Endothelial cell of umbilical vein (primary cell): Measurements from ENCODE around the gene OXER1. TPM values are rescaled to one million over a fixed set of nuclear protein-coding genes. Genes with fewer than 3 reads are reported as not detected.

Source experiments
- BruUV-seq: library from RNA; stranded (reverse); fragments of 400-500 nt; replicated peaks from 2 replicates; lab custom pipeline; 2021; lab: Mats Ljungman, UMichigan
- CTCF ChIA-PET: fragments of 300-600, 350-600 bp; sonication (Branson Sonifier 250); formaldehyde crosslinking; loops from one replicate; lab custom pipeline; 2021; ENCODE audit warnings: antibody characterized with exemption, inconsistent platforms; lab: Charles Lee
- POLR2A ChIA-PET: fragments of 300-600, 350-600 bp; sonication (Branson Sonifier 250); formaldehyde crosslinking; loops from one replicate; lab custom pipeline; 2021; ENCODE audit warnings: antibody characterized with exemption, inconsistent platforms; lab: Charles Lee
- DNase-seq: peaks from one replicate; pipeline ENCODE4 v3.0.0-alpha.2; 2011; ENCODE audit warnings: low read depth, low spot score
- FAIRE-seq: peaks from 2 replicates; lab custom pipeline; 2011; peaks lifted over from hg19 to GRCh38; lab: Jason Lieb, UNC
- H2AFZ ChIP-seq: 2 replicates; pipeline ENCODE4 v1.6.0; 2012; ENCODE audit warnings: low read depth, low read length, control low read depth, inconsistent platforms
- H3K27ac ChIP-seq: 2 replicates; pipeline ENCODE4 v1.5.1; 2011; ENCODE audit warnings: low read depth, mild to moderate bottlenecking, control low read depth, low read length, moderate library complexity; ENCODE audit not compliant: insufficient read depth
- H3K27me3 ChIP-seq, 2 experiments: 2 replicates each; pipeline versions ENCODE4 v1.6.0 to v1.6.1; 2011; ENCODE audit warnings: low read length in 2 of 2, mixed read lengths in 1 of 2; ENCODE audit not compliant: control insufficient read depth in 2 of 2, insufficient read depth in 2 of 2
- H3K36me3 ChIP-seq, 2 experiments: 2 replicates in 1 of 2; 3 replicates in 1 of 2; pipeline ENCODE4 v1.5.1; 2011; ENCODE audit warnings: low read length in 2 of 2, mild to moderate bottlenecking in 1 of 2, moderate library complexity in 1 of 2; ENCODE audit not compliant: control insufficient read depth in 2 of 2, insufficient read depth in 2 of 2; ENCODE audit errors: extremely low read depth in 1 of 2
- H3K4me1 ChIP-seq: 3 replicates; pipeline ENCODE4 v1.5.1; 2011; ENCODE audit warnings: mild to moderate bottlenecking, low read length; ENCODE audit not compliant: control insufficient read depth, insufficient read depth; ENCODE audit errors: extremely low read depth
- H3K4me2 ChIP-seq: 2 replicates; pipeline ENCODE4 v1.6.1; 2011; ENCODE audit warnings: low read length, control low read depth, mixed read lengths; ENCODE audit not compliant: insufficient read depth
- H3K4me3 ChIP-seq, 3 experiments: fragments of 200-600 bp in 1 of 3; sonication (generic), shearing (Covaris generic) in 1 of 3; replicated peaks in 1 of 3; 2 replicates each; pipeline ENCODE4 v1.5.1; 2011 to 2016; ENCODE audit warnings: control low read depth in 3 of 3, low read length in 3 of 3, mild to moderate bottlenecking in 2 of 3, inconsistent platforms in 1 of 3, low read depth in 1 of 3, moderate library complexity in 1 of 3; ENCODE audit not compliant: insufficient read depth in 1 of 3
- H3K79me2 ChIP-seq: 2 replicates; pipeline ENCODE4 v1.6.0; 2012; ENCODE audit warnings: low read length, inconsistent platforms; ENCODE audit not compliant: control insufficient read depth, insufficient read depth
- H3K9ac ChIP-seq: replicated peaks from 2 replicates; pipeline ENCODE3; 2011; ENCODE audit warnings: low read length, control low read depth; ENCODE audit not compliant: insufficient read depth; ENCODE audit errors: extremely low read depth
- H3K9me1 ChIP-seq: replicated peaks from 3 replicates; pipeline ENCODE4 v1.6.0; 2011; ENCODE audit warnings: mild to moderate bottlenecking, low read length; ENCODE audit not compliant: control insufficient read depth, insufficient read depth; ENCODE audit errors: extremely low read depth
- H3K9me3 ChIP-seq: replicated peaks from 2 replicates; pipeline ENCODE4 v1.5.1; 2012; ENCODE audit warnings: low read length, inconsistent platforms; ENCODE audit not compliant: control insufficient read depth, insufficient read depth
- H4K20me1 ChIP-seq: replicated peaks from 2 replicates; pipeline ENCODE3; 2011; ENCODE audit warnings: mild to moderate bottlenecking, low read length; ENCODE audit not compliant: control insufficient read depth, insufficient read depth; ENCODE audit errors: extremely low read depth
- CTCF ChIP-seq, 2 donors: IDR thresholded peaks; 1 replicate in 1 of 2; 2 replicates in 1 of 2; pipeline ENCODE4 v1.5.1; 2011; ENCODE audit warnings: low read length in 2 of 2, mild to moderate bottlenecking in 2 of 2, moderate library complexity in 2 of 2, control low read depth in 1 of 2, inconsistent platforms in 1 of 2, low read depth in 1 of 2; ENCODE audit not compliant: insufficient read depth in 1 of 2; ENCODE audit errors: extremely low read depth in 1 of 2
- EZH2 ChIP-seq: IDR thresholded peaks from 2 replicates; pipeline ENCODE4 v1.6.1; 2012; ENCODE audit warnings: borderline replicate concordance, low read depth, mild to moderate bottlenecking, moderate library complexity, low read length, inconsistent platforms; ENCODE audit not compliant: severe bottlenecking
- FOS ChIP-seq: IDR thresholded peaks from 2 replicates; pipeline ENCODE4 v1.6.1; 2011; ENCODE audit warnings: mild to moderate bottlenecking, low read length, moderate library complexity, borderline replicate concordance; ENCODE audit not compliant: insufficient read depth
- GATA2 ChIP-seq: IDR thresholded peaks from 2 replicates; pipeline ENCODE4 v1.7.0; 2011; ENCODE audit warnings: low read depth, mild to moderate bottlenecking, moderate library complexity, mixed read lengths, low read length; ENCODE audit not compliant: insufficient read length, insufficient read depth
- JUN ChIP-seq: IDR thresholded peaks from 2 replicates; pipeline ENCODE4 v1.6.1; 2011; ENCODE audit warnings: borderline replicate concordance, low read depth; ENCODE audit not compliant: insufficient read length, insufficient read depth
- MYC ChIP-seq: IDR thresholded peaks from one replicate; pipeline ENCODE4 v1.6.1; 2011; ENCODE audit warnings: mild to moderate bottlenecking, low read depth, low read length
- POLR2A ChIP-seq: IDR thresholded peaks from 2 replicates; pipeline ENCODE4 v1.6.1; 2012; ENCODE audit warnings: low read depth, mild to moderate bottlenecking, control low read depth, low read length
- POLR2AphosphoS5 ChIP-seq: IDR thresholded peaks from 2 replicates; pipeline ENCODE4 v1.6.1; 2012; ENCODE audit warnings: low read depth, mild to moderate bottlenecking, control low read depth, low read length, moderate library complexity; ENCODE audit not compliant: insufficient read depth
- dilution Hi-C: fragments of 300-500 bp; cut with MboI; formaldehyde crosslinking; loops from one replicate; pipeline ENCODE4 v1.15.0; 2019; ENCODE audit warnings: low sequenced_read_pairs; ENCODE audit not compliant: extremely low pct_ligation_motif_present
- intact Hi-C: fragments of 100-400 bp; cut with micrococcal nuclease; formaldehyde crosslinking; loops from one replicate; pipeline ENCODE4 v1.10.0; 2022
- polyA plus RNA-seq, 4 experiments: library from polyadenylated mRNA; depleted of rRNA in 3 of 4; stranded (reverse) in 3 of 4; unstranded in 1 of 4; fragments of >200 nt; gene quantifications; 2 replicates each; pipeline versions ENCODE4 v1.2.1 to v1.2.3, GENCODE V29; 2011 to 2012; ENCODE audit warnings: missing spikeins in 1 of 4
- total RNA-seq: library from RNA; stranded (reverse); gene quantifications from 2 replicates; pipeline ENCODE4 v1.2.3, GENCODE V29; 2021
- TF ChIP-seq, protein P1 (sequence below): IDR thresholded peaks from 2 replicates; pipeline ENCODE4 v1.6.1; 2011; ENCODE audit not compliant: insufficient read depth, insufficient read length

Gene OXER1
- total and polyA plus RNA-seq, 2 donors (not counting 3 experiments of a cell fraction or from before 2014, with no cell fraction given) = 0.18 TPM

DNA sequence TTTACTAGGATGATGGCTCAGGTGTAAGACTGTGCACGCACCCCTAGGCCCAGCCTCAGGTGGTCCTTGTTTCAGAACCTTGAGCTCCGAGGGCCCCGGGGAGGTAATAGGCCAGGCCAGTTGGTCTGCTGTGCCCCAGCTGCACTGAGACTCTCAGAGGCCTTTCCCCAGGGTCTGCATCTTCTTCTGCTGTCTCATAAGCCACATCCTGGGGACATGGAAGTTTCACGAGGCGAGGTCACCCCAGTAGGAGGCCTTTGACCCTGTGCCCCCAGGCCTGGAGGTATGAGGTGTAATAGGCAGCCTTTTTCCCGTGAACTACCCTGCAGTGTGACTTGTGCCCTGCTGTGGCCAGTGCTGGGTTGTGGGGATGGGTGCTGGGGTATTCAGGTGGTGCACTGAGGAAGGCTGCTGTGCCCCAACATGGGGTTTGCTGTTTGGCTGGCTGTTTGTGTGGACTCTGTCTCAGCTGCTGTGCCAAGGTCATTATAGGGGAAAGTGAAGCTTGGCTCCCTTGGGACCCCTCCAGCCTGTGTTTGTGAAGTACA, 6.9 kb downstream of the OXER1 start:
- no peak for FAIRE-seq

DNA sequence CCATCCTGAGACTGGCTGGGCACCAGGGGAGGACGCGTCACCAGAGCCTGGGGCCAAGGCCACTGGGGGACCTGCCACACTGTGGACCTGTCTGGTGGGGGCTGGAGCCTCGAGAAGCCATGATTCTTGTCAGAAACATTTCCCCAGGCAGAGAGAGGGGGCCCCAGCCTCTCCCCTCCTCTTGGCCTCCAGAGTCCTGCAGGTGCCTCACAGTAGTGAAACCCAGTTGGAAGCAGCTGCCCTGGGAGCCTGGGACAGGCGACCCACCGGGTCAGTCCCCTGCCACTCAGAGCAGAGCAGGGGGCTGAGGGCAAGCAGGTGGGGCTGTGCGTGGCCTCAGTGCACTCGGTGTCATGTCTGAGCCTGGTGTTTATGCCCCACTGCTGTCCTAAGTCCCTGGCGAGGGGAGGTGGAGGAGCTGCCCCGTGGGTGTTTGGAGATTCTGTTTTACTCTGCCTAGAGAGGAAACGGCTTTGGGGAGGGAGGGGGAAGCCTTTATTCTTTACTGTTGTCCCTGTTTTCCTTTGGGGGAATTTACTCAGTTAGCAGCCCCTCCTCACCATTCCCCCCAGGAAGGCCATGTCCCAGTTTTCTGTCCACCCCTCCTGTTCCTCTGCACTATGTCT, 7.7 kb downstream of the OXER1 start:
- POLR2A ChIA-PET = interaction anchor here (0.6 kb wide), 1 partner anchor 1473 kb away, joined by 5 read pairs; no protein-coding TSS in a partner anchor
- Histone ChIP-seq H3K9me1 (no peaks in the 10 kb centered on the region), H3K4me1 (no peaks in the 10 kb centered on the region), H3K4me3 (no peak overlapping the region), H3K27ac (no peak overlapping the region), H3K27me3 (no peaks in the 10 kb centered on the region), H3K36me3 (peaks cover 0 to 7% of the 10 kb centered on the region in 2 experiments), H3K4me2 (no peak overlapping the region), H3K79me2 (no peaks in the 10 kb centered on the region), H2AFZ (no peak overlapping the region), H3K9ac (no peak overlapping the region), H3K9me3 (no peaks in the 10 kb centered on the region), H4K20me1 (no peaks in the 10 kb centered on the region)
- no TSS peak for BruUV-seq
- CTCF ChIA-PET = no interaction called here
- DNase-seq (no peak), FAIRE-seq (no peak)
- intact Hi-C loops (no loop called here), dilution Hi-C loops (no loop called here)
- no peak for TF ChIP-seq CTCF (IDR thresholded peaks at IDR 0.05; ENCODE audit: extremely low read depth in 1 of 2, insufficient read depth in 1 of 2, low read depth in 1 of 2, low read length in 2 of 2)
- TF ChIP-seq POLR2A = no peak
- TF ChIP-seq GATA2 = no peak
- TF ChIP-seq JUN = no peak
- no peak for TF ChIP-seq MYC
- TF ChIP-seq FOS = no peak
- no peak for TF ChIP-seq EZH2
- TF ChIP-seq, protein P1, sequence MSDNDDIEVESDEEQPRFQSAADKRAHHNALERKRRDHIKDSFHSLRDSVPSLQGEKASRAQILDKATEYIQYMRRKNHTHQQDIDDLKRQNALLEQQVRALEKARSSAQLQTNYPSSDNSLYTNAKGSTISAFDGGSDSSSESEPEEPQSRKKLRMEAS = no peak
- no peak for TF ChIP-seq POLR2AphosphoS5

More for the DNA sequence above, 6.9 kb downstream of the OXER1 start:
- H3K9me1 ChIP-seq = no peaks in the 10 kb centered on the region
- no peak overlapping the region for H3K4me3 ChIP-seq
- dilution Hi-C loops = no loop called here
- H4K20me1 ChIP-seq = no peaks in the 10 kb centered on the region
- intact Hi-C loops = no loop called here
- no TSS peak for BruUV-seq
- H3K79me2 ChIP-seq = no peaks in the 10 kb centered on the region
- ChIA-PET CTCF (interaction anchor here (1.1 kb wide), 1 partner anchor 14 kb away, joined by 6 read pairs; no protein-coding TSS in a partner anchor), POLR2A (interaction anchor here (0.6 kb wide), 1 partner anchor 1472 kb away, joined by 5 read pairs; no protein-coding TSS in a partner anchor)
- no peak overlapping the region for H3K9ac ChIP-seq
- no peaks in the 10 kb centered on the region for H3K9me3 ChIP-seq
- H2AFZ ChIP-seq = no peak overlapping the region
- H3K27ac ChIP-seq = no peak overlapping the region
- no peaks in the 10 kb centered on the region for H3K4me1 ChIP-seq
- DNase-seq = no peak
- no peaks in the 10 kb centered on the region for H3K27me3 ChIP-seq
- TF ChIP-seq, protein P1 = no peak
- TF ChIP-seq POLR2AphosphoS5 (no peak), FOS (no peak), POLR2A (no peak), EZH2 (no peak), JUN (no peak)
- H3K4me2 ChIP-seq = no peak overlapping the region
- peaks cover 0 to 7% of the 10 kb centered on the region in 2 experiments for H3K36me3 ChIP-seq
